ENCODE data around the gene KRTAP12-4.
"Not testable (repeated sequence)": the region's sequence is repeated elsewhere in the genome, so short reads cannot be mapped to it uniquely, and the experiment has no call there.

- TF ChIP-seq CTCF (IDR thresholded peaks at IDR 0.05; ENCODE audit: insufficient read depth, low read depth, low read length); EZH2 (IDR thresholded peaks at IDR 0.05; ENCODE audit: insufficient read depth, low read length): not testable (repeated sequence)
Measured at GRCh38 chr21:44661567-44661966, 7.1 kb upstream of the KRTAP12-4 start.
